Activated CD8-positive, alpha-beta T cell treated with anti-CD3 and anti-CD28 coated beads for 36 hours (primary cell): ENCODE results near the gene B4GALT4. TPM values are rescaled to one million over a fixed set of nuclear protein-coding genes. Genes with fewer than 3 reads are reported as not detected.

Experiments
- ATAC-seq: fragments of 200-7000 bp; cut with Tn5 transposase; one replicate; pipeline ENCODE4 v1.10.0; 2021; ENCODE audit warnings: mild to moderate bottlenecking, moderate library complexity
- CTCF ChIA-PET: fragments of 350-600 bp; sonication (Branson Sonifier 250); formaldehyde crosslinking; loops from one replicate; lab custom pipeline; 2021; ENCODE audit warnings: antibody characterized with exemption; lab: Charles Lee
- POLR2A ChIA-PET: fragments of 350-600 bp; sonication (Branson Sonifier 250); formaldehyde crosslinking; loops from one replicate; lab custom pipeline; 2021; ENCODE audit warnings: antibody characterized with exemption; lab: Charles Lee
- DNase-seq: peaks from one replicate; pipeline ENCODE4 v3.0.0-alpha.2; 2020
- H3K27ac Mint-ChIP-seq: one replicate; pipeline ENCODE4 v1.8.0; 2021; ENCODE audit warnings: mild to moderate bottlenecking, mixed read lengths
- H3K27me3 Mint-ChIP-seq: one replicate; pipeline ENCODE4 v1.8.0; 2021; ENCODE audit warnings: mixed read lengths
- H3K36me3 Mint-ChIP-seq: one replicate; pipeline ENCODE4 v1.8.0; 2021; ENCODE audit warnings: low read depth, mixed read lengths
- H3K4me1 Mint-ChIP-seq: one replicate; pipeline ENCODE4 v1.8.0; 2021; ENCODE audit warnings: low read depth, mixed read lengths
- H3K4me3 Mint-ChIP-seq: one replicate; pipeline ENCODE4 v1.8.0; 2021; ENCODE audit warnings: mild to moderate bottlenecking, moderate library complexity, mixed read lengths
- H3K9me3 Mint-ChIP-seq: one replicate; pipeline ENCODE4 v1.8.0; 2021; ENCODE audit warnings: mixed read lengths
- CTCF ChIP-seq: fragments of 200-600 bp; IDR thresholded peaks from one replicate; pipeline ENCODE4 v1.8.0; 2022; ENCODE audit warnings: antibody characterized with exemption, mild to moderate bottlenecking
- intact Hi-C: fragments of 100-400 bp; cut with micrococcal nuclease; formaldehyde crosslinking; loops from one replicate; pipeline ENCODE4 v1.10.0; 2022
- total RNA-seq, 2 experiments: library from RNA; stranded (reverse); gene quantifications; one replicate each; pipeline ENCODE4 v1.2.3, GENCODE V29; 2021

Gene B4GALT4
- total RNA-seq, 2 experiments from 2014 or later, result 13.3 to 15.2 TPM

- intact Hi-C loops, result no loop called here
- Mint-ChIP-seq H3K9me3 (no peaks in the 10 kb centered on the region), H3K27me3 (no peaks in the 10 kb centered on the region), H3K4me1 (peaks cover 24% of the 10 kb centered on the region), H3K36me3 (peaks cover 13% of the 10 kb centered on the region), H3K4me3 (no peak overlapping the region), H3K27ac (no peak overlapping the region)
- DNase-seq, result no peak
- ChIA-PET POLR2A (no interaction called here), CTCF (interaction anchor here (1.3 kb wide), 1 partner anchor 36 kb away, joined by 3 read pairs; the partner anchor contains the start of gene B4GALT4)
- ATAC-seq, result no peak
- no peak for TF ChIP-seq CTCF
Observed at GRCh38 chr3:119205209-119205608, 35.5 kb downstream of the B4GALT4 start.

- no peaks in the 10 kb centered on the region for H3K36me3 Mint-ChIP-seq
- POLR2A ChIA-PET, result no interaction called here
- no peak for TF ChIP-seq CTCF
Observed at GRCh38 chr3:119195911-119196310, 44.8 kb downstream of the B4GALT4 start.

GRCh38 chr3:119195151-119195476 is 45.6 kb downstream of the B4GALT4 start:
- peaks cover 6% of the 10 kb centered on the region for H3K27me3 Mint-ChIP-seq
- no peak for TF ChIP-seq CTCF
- ChIA-PET CTCF (interaction anchor here (1.2 kb wide), 1 partner anchor 12 kb away, joined by 3 read pairs; no protein-coding TSS in a partner anchor), POLR2A (no interaction called here)
- no peaks in the 10 kb centered on the region for H3K36me3 Mint-ChIP-seq
- H3K4me1 Mint-ChIP-seq, result no peaks in the 10 kb centered on the region
- no peak for ATAC-seq
- H3K27ac Mint-ChIP-seq, result no peak overlapping the region
- DNase-seq, result no peak
- intact Hi-C loops, result no loop called here
- no peak overlapping the region for H3K4me3 Mint-ChIP-seq
- H3K9me3 Mint-ChIP-seq, result no peaks in the 10 kb centered on the region

More at GRCh38 chr3:119195911-119196310, 44.8 kb downstream of the B4GALT4 start:
- intact Hi-C loops, result no loop called here
- Mint-ChIP-seq H3K4me3 (no peak overlapping the region), H3K4me1 (no peaks in the 10 kb centered on the region), H3K27ac (no peak overlapping the region), H3K27me3 (peaks cover 6% of the 10 kb centered on the region), H3K9me3 (no peaks in the 10 kb centered on the region)
- DNase-seq, result no peak
- no peak for ATAC-seq
- CTCF ChIA-PET, result interaction anchor here (1.2 kb wide), 1 partner anchor 13 kb away, joined by 3 read pairs; no protein-coding TSS in a partner anchor

GRCh38 chr3:119194237-119195150 is 46.2 kb downstream of the B4GALT4 start:
- H3K27ac Mint-ChIP-seq, result no peak overlapping the region
- DNase-seq, result no peak
- ChIA-PET POLR2A (no interaction called here), CTCF (interaction anchor here (1.2 kb wide), 1 partner anchor 12 kb away, joined by 3 read pairs; no protein-coding TSS in a partner anchor)
- H3K36me3 Mint-ChIP-seq, result no peaks in the 10 kb centered on the region
- peaks cover 6% of the 10 kb centered on the region for H3K27me3 Mint-ChIP-seq
- no peaks in the 10 kb centered on the region for H3K9me3 Mint-ChIP-seq
- ATAC-seq, result no peak
- no peaks in the 10 kb centered on the region for H3K4me1 Mint-ChIP-seq
- TF ChIP-seq CTCF, result no peak
- intact Hi-C loops, result no loop called here
- H3K4me3 Mint-ChIP-seq, result no peak overlapping the region

- POLR2A ChIA-PET, result no interaction called here
- Mint-ChIP-seq H3K4me3 (no peak overlapping the region), H3K4me1 (no peaks in the 10 kb centered on the region), H3K27ac (no peak overlapping the region), H3K9me3 (no peaks in the 10 kb centered on the region), H3K27me3 (peaks cover 6% of the 10 kb centered on the region), H3K36me3 (no peaks in the 10 kb centered on the region)
- DNase-seq (no peak), ATAC-seq (no peak)
- CTCF ChIA-PET, result no interaction called here
- no peak for TF ChIP-seq CTCF
- intact Hi-C loops, result no loop called here
Observed at GRCh38 chr3:119191800-119192199, 48.9 kb downstream of the B4GALT4 start.
